Body of pancreas (tissue), 4 donors: Measurements from ENCODE around the gene SYNPO2L.
"Not testable (repeated sequence)": the region's sequence is repeated elsewhere in the genome, so short reads cannot be mapped to it uniquely, and the experiment has no call there.

Source experiments
- CTCF ChIP-seq, 7 experiments: fragments of 450-650 bp in 4 of 7; fragments of 200-600 bp in 3 of 7; sonication (generic) in 3 of 7; IDR thresholded peaks; one replicate each; pipeline ENCODE4 v1.5.1; 2016 to 2019; ENCODE audit warnings: antibody characterized with exemption in 7 of 7
- POLR2A ChIP-seq, 3 donors: fragments of 450-650 bp; IDR thresholded peaks; one replicate each; pipeline ENCODE4 v1.6.1; 2016; ENCODE audit warnings: antibody characterized with exemption in 3 of 3, mild to moderate bottlenecking in 2 of 3

GRCh38 chr10:73665581-73665980 is 9.8 kb upstream of the SYNPO2L start:
- not testable (repeated sequence) for TF ChIP-seq CTCF, POLR2A (IDR thresholded peaks at IDR 0.05)
